ENCODE measurements around the gene SHROOM1.

Gene SHROOM1

GRCh38 chr5:132849347-132849746 lies 18.9 kb upstream of the SHROOM1 start:
- no peak for DNase-seq

- no peak for DNase-seq
Observed at GRCh38 chr5:132848270-132848669, 17.8 kb upstream of the SHROOM1 start.

DNA sequence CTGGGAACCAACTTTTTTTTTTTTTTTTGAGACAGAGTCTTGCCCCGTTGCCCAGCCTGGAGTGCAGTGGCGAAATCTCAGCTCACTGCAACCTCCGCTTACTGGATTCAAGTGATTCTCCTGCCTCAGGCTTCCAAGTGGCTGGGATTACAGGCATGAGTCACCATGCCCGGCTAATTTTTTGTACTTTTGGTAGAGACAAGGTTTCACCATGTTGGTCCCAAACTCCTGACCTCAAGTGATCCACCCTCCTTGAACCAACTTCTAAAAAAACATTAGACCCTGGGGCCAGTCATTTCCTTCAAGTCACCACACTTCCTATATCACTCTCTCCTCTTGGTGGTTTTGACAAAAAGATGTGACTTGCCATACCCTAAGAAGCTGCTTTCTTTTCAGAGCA lies 10.9 kb upstream of the SHROOM1 start:
- DNase-seq = no peak

DNA sequence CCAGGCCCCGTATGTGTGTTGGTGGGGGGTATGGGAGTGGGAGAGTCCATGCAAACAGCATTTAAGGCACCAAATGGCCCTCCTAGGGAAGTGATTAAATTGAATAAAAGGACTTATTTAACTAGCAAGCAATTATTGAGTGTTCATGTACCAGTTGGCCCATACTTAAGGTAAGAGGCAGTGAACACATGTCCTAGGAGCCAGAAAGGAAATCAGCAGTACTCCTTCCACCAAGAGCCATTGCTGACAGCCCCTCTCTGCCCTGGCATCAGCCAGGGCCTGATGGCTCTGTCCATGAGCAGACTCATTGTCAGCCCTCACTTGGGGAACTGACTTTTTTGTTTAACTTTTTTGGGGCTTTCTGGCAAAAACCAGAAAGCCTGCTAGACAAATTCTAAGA lies 10.4 kb upstream of the SHROOM1 start:
- no peak for DNase-seq

DNA sequence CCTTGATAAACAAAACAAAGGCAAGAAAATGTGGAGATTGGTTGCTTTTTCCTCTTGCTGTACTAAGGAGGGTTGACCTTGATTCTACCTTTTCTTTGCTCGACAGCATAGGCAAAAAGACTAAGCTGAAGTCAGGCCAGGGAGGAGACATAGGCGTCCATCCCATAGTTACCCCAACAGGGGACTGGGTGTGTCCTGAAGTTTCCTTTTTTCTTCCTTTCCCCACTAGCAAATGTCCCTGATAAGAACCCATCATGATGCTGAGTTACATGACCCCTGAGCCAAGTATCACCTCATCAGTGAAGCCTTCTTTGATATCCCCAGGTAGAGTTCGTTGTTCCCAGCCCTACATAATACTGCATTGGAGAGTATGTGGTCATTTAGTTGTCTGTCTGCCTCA lies 9.9 kb upstream of the SHROOM1 start:
- no peak for DNase-seq

DNA sequence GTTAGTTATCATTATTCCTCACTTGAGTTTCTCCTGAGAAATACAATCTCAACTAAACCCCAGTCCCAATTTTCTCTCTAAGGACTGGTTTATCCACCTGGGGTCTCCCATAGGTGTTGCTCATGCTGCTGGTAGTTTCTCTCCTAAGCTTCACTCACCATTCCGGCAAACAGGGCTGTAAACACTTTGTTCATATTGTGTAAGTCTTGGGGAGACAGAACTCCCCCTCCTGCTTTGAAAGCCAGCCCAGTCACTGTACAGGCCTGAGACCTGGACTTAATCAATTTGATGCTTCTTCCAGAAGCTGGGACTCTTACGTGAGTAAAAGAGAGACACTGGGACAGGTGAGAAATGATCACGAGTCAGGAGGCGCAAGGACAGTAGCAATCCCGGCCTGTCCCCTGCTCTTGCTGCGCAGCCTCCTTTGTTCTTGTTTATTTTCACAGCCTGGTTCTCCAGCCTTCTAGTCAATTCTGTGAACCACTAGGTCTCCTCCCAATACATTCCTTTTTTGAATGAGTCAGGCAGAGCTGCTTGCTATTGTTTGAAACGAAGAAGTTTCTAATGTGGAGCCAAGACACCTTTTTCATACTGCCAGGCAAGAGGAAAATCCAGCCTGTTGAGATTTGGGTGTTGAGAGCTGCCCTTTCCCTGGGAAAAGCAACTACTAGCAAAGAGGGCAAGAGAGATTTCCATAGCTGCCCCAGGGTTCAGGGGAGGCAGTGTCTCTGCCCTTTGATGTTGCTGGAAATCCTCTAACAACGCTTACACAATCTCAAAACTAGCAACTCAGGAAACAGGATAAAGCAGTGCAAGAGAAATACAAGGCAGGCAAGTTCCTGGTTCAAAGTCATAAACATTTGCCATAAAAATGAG lies 9.2 kb upstream of the SHROOM1 start:
- no peak for DNase-seq

GRCh38 chr5:132838516-132839282 lies 8.3 kb upstream of the SHROOM1 start:
- no peak for DNase-seq

GRCh38 chr5:132837868-132838267 lies 7.4 kb upstream of the SHROOM1 start:
- DNase-seq = no peak

DNA sequence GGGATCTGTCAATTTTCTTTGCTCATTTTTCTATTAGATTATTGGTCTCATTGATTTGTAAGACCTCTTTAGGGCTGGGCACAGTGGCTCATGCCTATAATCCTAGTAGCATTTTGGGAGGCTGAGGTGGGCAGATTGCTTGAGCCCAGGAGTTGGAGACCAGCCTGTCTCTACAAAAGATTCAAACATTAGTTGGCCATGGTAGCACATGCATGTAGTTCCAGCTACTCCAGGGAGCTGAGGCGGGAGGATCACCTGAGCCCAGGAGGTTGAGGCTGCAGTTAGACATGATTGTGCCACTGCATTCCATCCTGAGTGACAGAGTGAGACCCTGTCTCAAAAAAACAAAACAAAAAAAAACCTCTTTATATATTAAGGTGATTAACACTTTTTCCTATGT lies 6.4 kb upstream of the SHROOM1 start:
- no peak for DNase-seq

DNA sequence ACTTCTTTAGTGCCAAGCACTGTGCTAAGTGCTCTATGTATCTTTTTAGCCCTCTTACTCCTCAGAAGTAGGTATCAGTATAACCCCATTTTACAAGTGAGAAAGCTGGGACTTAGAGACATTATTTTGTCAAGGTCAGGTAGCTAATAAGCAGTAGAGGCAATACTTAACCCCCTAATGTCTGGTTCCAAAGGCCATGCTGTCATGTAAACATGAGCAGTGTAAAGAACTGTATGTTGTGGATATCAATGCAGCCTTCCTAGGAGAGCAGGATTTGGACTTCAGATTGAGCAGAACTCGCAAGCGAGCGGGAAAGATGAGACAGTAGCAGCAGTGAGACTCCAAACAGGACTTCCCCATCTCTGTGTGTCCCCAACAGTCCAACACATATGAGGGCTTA lies 3.6 kb upstream of the SHROOM1 start:
- no peak for DNase-seq

GRCh38 chr5:132832612-132833011 lies 2.2 kb upstream of the SHROOM1 start:
- DNase-seq = no peak

- peak in 1 of 2 experiments; percentile 25 for DNase-seq
Observed at GRCh38 chr5:132831095-132831860, 831 bp upstream of the SHROOM1 start.

- DNase-seq = peak; percentile 21 to 60
Observed at GRCh38 chr5:132829742-132830435, 558 bp downstream of the SHROOM1 start.

DNA sequence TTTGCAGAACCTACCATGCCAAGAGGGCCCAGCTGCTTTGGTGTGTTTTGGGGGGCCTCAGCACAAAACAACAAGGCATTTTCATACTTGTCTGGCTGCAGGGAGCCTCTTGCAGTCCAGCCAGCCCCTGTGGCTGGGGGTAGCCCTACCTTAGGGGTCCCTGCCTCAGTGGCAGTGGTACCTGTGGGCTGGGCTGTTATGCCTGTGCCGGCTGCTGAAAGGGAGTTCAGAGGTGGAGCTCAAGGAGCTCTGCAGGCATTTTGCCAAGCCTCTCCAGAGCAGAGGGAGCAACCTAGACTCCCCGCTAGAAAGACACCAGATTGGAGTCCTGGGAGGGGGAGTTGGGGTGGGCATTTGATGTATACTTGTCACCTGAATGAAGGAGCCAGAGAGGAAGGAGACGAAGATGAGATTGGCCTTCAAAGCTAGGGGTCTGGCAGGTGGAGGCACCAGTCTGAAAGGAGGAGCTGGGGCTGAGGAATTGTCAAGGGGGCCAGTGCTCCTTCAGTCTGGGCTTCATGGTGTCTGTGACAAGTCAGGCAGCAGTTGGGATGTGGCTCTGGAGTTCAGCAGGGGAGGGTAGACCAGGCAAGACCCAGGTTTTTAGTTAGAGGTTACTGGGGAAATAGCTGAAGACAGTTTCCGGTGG lies 1.5 kb downstream of the SHROOM1 start:
- DNase-seq = peak in 1 of 2 experiments; percentile 31

DNA sequence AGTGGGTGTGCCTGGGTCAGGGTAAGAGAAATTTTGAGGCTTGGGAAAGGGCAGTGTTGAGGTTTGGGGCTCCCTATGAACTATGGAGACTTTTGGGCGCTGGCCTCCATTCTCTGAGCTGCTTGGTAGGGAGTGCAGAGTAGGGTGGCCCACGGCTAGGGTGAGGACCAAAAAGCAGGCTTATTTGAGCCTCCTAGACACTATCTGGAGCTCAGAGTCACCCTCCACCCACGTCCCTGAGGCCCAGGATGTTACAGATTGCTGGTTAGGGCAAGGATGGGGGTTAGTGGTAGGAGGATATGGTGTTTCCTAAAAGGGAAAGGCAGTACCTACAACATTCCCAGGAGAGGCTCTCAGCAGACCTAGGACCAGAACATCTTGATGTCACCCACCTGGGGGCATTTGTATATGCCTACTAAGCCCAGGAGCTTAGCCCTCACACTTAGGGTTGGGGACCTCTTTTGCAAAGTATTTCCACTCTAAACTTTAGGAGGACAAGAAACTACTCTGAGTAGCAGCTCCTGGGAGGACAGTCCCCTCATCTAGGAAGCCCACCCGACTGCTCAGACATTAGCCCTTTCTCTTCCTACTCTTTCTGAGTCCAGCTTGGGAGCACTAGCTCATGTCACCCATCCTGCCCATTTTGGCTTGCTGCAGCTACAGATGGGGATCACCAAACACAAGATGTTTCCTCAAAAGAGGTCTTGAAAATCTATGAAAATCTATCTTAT lies 2.3 kb downstream of the SHROOM1 start:
- DNase-seq = no peak

- DNase-seq = no peak
Observed at GRCh38 chr5:132826424-132827082, 3.9 kb downstream of the SHROOM1 start.

- no peak for DNase-seq
Observed at GRCh38 chr5:132825834-132826391, 4.5 kb downstream of the SHROOM1 start.

DNA sequence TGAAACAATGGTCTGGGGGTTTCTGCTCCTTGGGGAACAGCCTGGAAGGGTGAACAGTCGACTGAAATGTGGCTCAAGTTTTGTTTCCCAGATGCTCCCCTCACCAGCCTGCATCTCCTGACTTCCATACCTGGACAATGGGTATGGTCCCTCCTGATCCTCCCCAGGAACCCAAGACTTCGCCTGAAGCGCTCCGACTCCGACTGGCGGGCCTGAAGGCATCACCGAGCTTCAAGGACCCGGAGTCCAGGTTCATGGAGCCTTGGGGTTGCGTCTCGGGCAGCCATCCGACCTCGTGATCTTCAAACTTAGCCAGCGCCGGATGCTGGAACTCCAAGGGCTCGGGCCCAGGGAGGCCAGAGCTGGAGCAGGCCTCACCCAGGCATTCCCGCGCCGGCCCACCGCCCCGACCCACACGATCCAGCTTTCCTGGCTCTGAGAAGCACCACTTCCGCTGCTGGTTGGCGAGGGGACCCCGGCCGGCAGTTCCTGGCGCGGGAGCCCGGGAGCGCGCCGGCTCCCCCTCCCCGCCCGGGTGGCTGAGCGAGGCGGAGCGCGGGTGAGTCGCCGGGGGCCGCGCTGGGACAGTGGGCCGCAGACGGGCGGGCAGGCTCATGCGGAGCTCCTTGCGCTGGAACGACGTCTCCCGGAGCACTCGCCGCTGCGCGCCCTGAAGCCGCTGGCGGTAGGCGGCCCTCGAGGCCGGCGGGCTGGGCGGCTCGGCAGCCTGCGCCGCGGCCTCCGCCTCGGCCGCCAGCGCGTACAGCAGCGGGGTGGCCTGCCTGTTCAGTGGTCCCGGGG lies 5.2 kb downstream of the SHROOM1 start:
- no peak for DNase-seq

GRCh38 chr5:132824426-132824825 lies 6.0 kb downstream of the SHROOM1 start:
- DNase-seq = no peak

All from NCI-H524 (cell line).